Trophoblast cell (in vitro differentiated cells and primary cell): ENCODE data around the gene AKTIP.

Experiments
- DNase-seq, 2 donors: peaks; one replicate each; pipeline ENCODE4 v3.0.0-alpha.2; 2016
- H2AFZ ChIP-seq: 2 replicates; pipeline ENCODE4 v1.6.1; 2013; ENCODE audit warnings: low read length, moderate library complexity, mild to moderate bottlenecking; ENCODE audit not compliant: insufficient read depth, poor library complexity
- H2AK5ac ChIP-seq: 2 replicates; pipeline ENCODE4 v1.6.1; 2013; ENCODE audit warnings: mild to moderate bottlenecking, low read length
- H2BK120ac ChIP-seq: 2 replicates; pipeline ENCODE4 v1.6.1; 2013; ENCODE audit warnings: low read length, mild to moderate bottlenecking, moderate library complexity; ENCODE audit not compliant: insufficient read depth, poor library complexity
- H2BK12ac ChIP-seq: 2 replicates; pipeline ENCODE4 v1.6.1; 2013; ENCODE audit warnings: mild to moderate bottlenecking, low read length, moderate library complexity
- H2BK5ac ChIP-seq: 2 replicates; pipeline ENCODE4 v1.6.1; 2013; ENCODE audit warnings: low read length, low read depth, moderate library complexity, mild to moderate bottlenecking; ENCODE audit not compliant: poor library complexity
- H3K14ac ChIP-seq: 2 replicates; pipeline ENCODE4 v1.6.1; 2013; ENCODE audit warnings: mild to moderate bottlenecking, low read length
- H3K18ac ChIP-seq: 2 replicates; pipeline ENCODE4 v1.6.1; 2013; ENCODE audit warnings: mild to moderate bottlenecking, low read length
- H3K23ac ChIP-seq: 2 replicates; pipeline ENCODE4 v1.6.1; 2013; ENCODE audit warnings: low read length
- H3K27ac ChIP-seq: 2 replicates; pipeline ENCODE4 v1.5.1; 2013; ENCODE audit warnings: low read depth, mild to moderate bottlenecking, inconsistent platforms, low read length, moderate library complexity
- H3K27me3 ChIP-seq: 2 replicates; pipeline ENCODE4 v1.6.1; 2013; ENCODE audit warnings: inconsistent platforms, mild to moderate bottlenecking, low read length, moderate library complexity; ENCODE audit not compliant: insufficient read depth
- H3K36me3 ChIP-seq, 2 experiments: 1 replicate in 1 of 2; 2 replicates in 1 of 2; pipeline ENCODE4 v1.6.1; 2013; ENCODE audit warnings: low read length in 2 of 2, mild to moderate bottlenecking in 2 of 2, moderate library complexity in 1 of 2; ENCODE audit not compliant: insufficient read depth in 2 of 2, control insufficient read depth in 1 of 2
- H3K4ac ChIP-seq: 2 replicates; pipeline ENCODE4 v1.6.1; 2013; ENCODE audit warnings: low read depth, mild to moderate bottlenecking, low read length, moderate library complexity
- H3K4me1 ChIP-seq, 2 experiments: 1 replicate in 1 of 2; 2 replicates in 1 of 2; pipeline ENCODE4 v1.6.1; 2013; ENCODE audit warnings: low read length in 2 of 2, mild to moderate bottlenecking in 2 of 2, moderate library complexity in 1 of 2; ENCODE audit not compliant: insufficient read depth in 2 of 2, control insufficient read depth in 1 of 2
- H3K4me2 ChIP-seq: 2 replicates; pipeline ENCODE4 v1.6.1; 2013; ENCODE audit warnings: inconsistent platforms, mild to moderate bottlenecking, low read length, moderate library complexity
- H3K4me3 ChIP-seq: 2 replicates; pipeline ENCODE4 v1.5.1; 2013; ENCODE audit warnings: mild to moderate bottlenecking, low read depth, low read length, inconsistent platforms
- H3K79me1 ChIP-seq: one replicate; pipeline ENCODE4 v1.6.1; 2013; ENCODE audit warnings: low read length
- H3K79me2 ChIP-seq: 2 replicates; pipeline ENCODE4 v1.6.1; 2013; ENCODE audit warnings: low read length, mild to moderate bottlenecking; ENCODE audit not compliant: control insufficient read depth, insufficient read depth, poor library complexity
- H3K9ac ChIP-seq: 2 replicates; pipeline ENCODE4 v1.6.1; 2013; ENCODE audit warnings: mild to moderate bottlenecking, low read length
- H3K9me3 ChIP-seq: 2 replicates; pipeline ENCODE4 v1.6.1; 2013; ENCODE audit warnings: low read depth, mild to moderate bottlenecking, control low read depth, inconsistent platforms, low read length; ENCODE audit not compliant: insufficient read depth
- H4K12ac ChIP-seq: 2 replicates; pipeline ENCODE4 v1.6.1; 2013; ENCODE audit warnings: low read depth, mild to moderate bottlenecking, low read length, moderate library complexity
- H4K8ac ChIP-seq: 2 replicates; pipeline ENCODE4 v1.6.1; 2013; ENCODE audit warnings: low read depth, mild to moderate bottlenecking, low read length, moderate library complexity
- H4K91ac ChIP-seq: one replicate; pipeline ENCODE4 v1.6.1; 2013; ENCODE audit warnings: low read depth, mild to moderate bottlenecking, low read length, moderate library complexity
- WGBS: extraction: QIAGEN DNeasy Blood & Tissue Kit; methylation state at CpG from one replicate; pipeline ENCODE4 v1.1.7; 2013; ENCODE audit warnings: missing lambda C conversion rate; ENCODE audit not compliant: insufficient read length, insufficient coverage; ENCODE audit errors: extremely low coverage; 5-methylcytosine and 5-hydroxymethylcytosine counted together

The AKTIP gene

GRCh38 chr16:53458635-53459034 is 44.4 kb downstream of the AKTIP start:
- no peak overlapping the region for H2AFZ ChIP-seq
- H3K4me1 ChIP-seq, result no peaks in the 10 kb centered on the region
- H2AK5ac ChIP-seq, result no peak overlapping the region
- no peak overlapping the region for H4K8ac ChIP-seq
- H3K23ac ChIP-seq, result no peak overlapping the region
- no peaks in the 10 kb centered on the region for H3K27me3 ChIP-seq
- H3K9me3 ChIP-seq, result no peaks in the 10 kb centered on the region
- no peak overlapping the region for H3K4me2 ChIP-seq
- no peaks in the 10 kb centered on the region for H3K79me2 ChIP-seq
- H3K27ac ChIP-seq, result no peak overlapping the region
- H2BK120ac ChIP-seq, result no peak overlapping the region
- H4K91ac ChIP-seq, result no peak overlapping the region
- no peak overlapping the region for H3K4ac ChIP-seq
- WGBS, result no CpG with 5 or more reads among the region's 8 CpGs
- H3K18ac ChIP-seq, result no peak overlapping the region
- no peak overlapping the region for H3K14ac ChIP-seq
- H2BK5ac ChIP-seq, result no peak overlapping the region
- peaks cover 14 to 19% of the 10 kb centered on the region in 2 experiments for H3K36me3 ChIP-seq
- H3K9ac ChIP-seq, result no peak overlapping the region
- no peak overlapping the region for H4K12ac ChIP-seq
- no peak for DNase-seq
- H3K79me1 ChIP-seq, result no peaks in the 10 kb centered on the region
- no peak overlapping the region for H3K4me3 ChIP-seq
- H2BK12ac ChIP-seq, result no peak overlapping the region

GRCh38 chr16:53457670-53458069 is 45.3 kb downstream of the AKTIP start:
- no peaks in the 10 kb centered on the region for H3K4me1 ChIP-seq
- no peak overlapping the region for H4K8ac ChIP-seq
- WGBS, result no CpG with 5 or more reads among the region's 2 CpGs

GRCh38 chr16:53456625-53457024 is 46.4 kb downstream of the AKTIP start:
- H4K91ac ChIP-seq, result no peak overlapping the region
- H4K8ac ChIP-seq, result no peak overlapping the region
- no peak overlapping the region for H3K4ac ChIP-seq

More at GRCh38 chr16:53457670-53458069, 45.3 kb downstream of the AKTIP start:
- Histone ChIP-seq H3K4me2 (no peak overlapping the region), H3K4ac (no peak overlapping the region), H3K36me3 (peaks cover 6 to 20% of the 10 kb centered on the region in 2 experiments), H2AK5ac (no peak overlapping the region), H3K23ac (no peak overlapping the region), H2BK12ac (no peak overlapping the region), H3K18ac (no peak overlapping the region), H4K91ac (no peak overlapping the region), H4K12ac (no peak overlapping the region), H3K27me3 (no peaks in the 10 kb centered on the region), H2BK5ac (no peak overlapping the region), H2AFZ (no peak overlapping the region), H3K79me2 (no peaks in the 10 kb centered on the region), H3K79me1 (no peaks in the 10 kb centered on the region), H3K4me3 (no peak overlapping the region), H3K9ac (no peak overlapping the region), H3K14ac (no peak overlapping the region), H2BK120ac (no peak overlapping the region), H3K9me3 (no peaks in the 10 kb centered on the region), H3K27ac (no peak overlapping the region)
- DNase-seq, result no peak

GRCh38 chr16:53453928-53454327 is 49.1 kb downstream of the AKTIP start:
- WGBS, result no CpG with 5 or more reads among the region's 5 CpGs
- no peaks in the 10 kb centered on the region for H3K9me3 ChIP-seq
- no peak overlapping the region for H4K91ac ChIP-seq
- H3K18ac ChIP-seq, result no peak overlapping the region
- H3K14ac ChIP-seq, result no peak overlapping the region
- no peak overlapping the region for H2BK120ac ChIP-seq
- no peak overlapping the region for H3K27ac ChIP-seq
- no peak overlapping the region for H4K12ac ChIP-seq
- no peaks in the 10 kb centered on the region for H3K27me3 ChIP-seq
- no peak overlapping the region for H2BK5ac ChIP-seq
- no peak overlapping the region for H2BK12ac ChIP-seq
- H3K4me2 ChIP-seq, result no peak overlapping the region
- no peak overlapping the region for H3K4me3 ChIP-seq
- no peak overlapping the region for H2AK5ac ChIP-seq
- no peak overlapping the region for H3K9ac ChIP-seq
- peaks cover 6 to 18% of the 10 kb centered on the region in 2 experiments for H3K36me3 ChIP-seq
- no peaks in the 10 kb centered on the region for H3K79me1 ChIP-seq
- DNase-seq, result no peak
- H4K8ac ChIP-seq, result no peak overlapping the region
- H3K4ac ChIP-seq, result no peak overlapping the region
- no peak overlapping the region for H3K23ac ChIP-seq
- H3K79me2 ChIP-seq, result no peaks in the 10 kb centered on the region
- no peaks in the 10 kb centered on the region for H3K4me1 ChIP-seq
- no peak overlapping the region for H2AFZ ChIP-seq

More at GRCh38 chr16:53456625-53457024, 46.4 kb downstream of the AKTIP start:
- Histone ChIP-seq H3K4me1 (no peaks in the 10 kb centered on the region), H3K4me3 (no peak overlapping the region), H2BK120ac (no peak overlapping the region), H2BK12ac (no peak overlapping the region), H3K27me3 (no peaks in the 10 kb centered on the region), H2AFZ (no peak overlapping the region), H3K36me3 (peaks cover 6 to 22% of the 10 kb centered on the region in 2 experiments), H3K18ac (no peak overlapping the region), H3K79me2 (no peaks in the 10 kb centered on the region), H2AK5ac (no peak overlapping the region), H3K9ac (no peak overlapping the region), H4K12ac (no peak overlapping the region), H2BK5ac (no peak overlapping the region), H3K9me3 (no peaks in the 10 kb centered on the region), H3K14ac (no peak overlapping the region), H3K4me2 (no peak overlapping the region), H3K23ac (no peak overlapping the region), H3K79me1 (no peaks in the 10 kb centered on the region), H3K27ac (no peak overlapping the region)
- DNase-seq, result no peak
- no CpG with 5 or more reads among the region's 2 CpGs for WGBS
